Right cardiac atrium (tissue), 5 donors: Measurements from ENCODE around the gene TLX1. TPM values are rescaled to one million over a fixed set of nuclear protein-coding genes. Genes with fewer than 3 reads are reported as not detected.

Experiments
- ATAC-seq, 2 donors: fragments of 200-7000 bp; cut with Tn5 transposase; one replicate each; pipeline versions ENCODE4 v1.8.0 to v1.9.1; 2020; ENCODE audit warnings: moderate library complexity in 2 of 2, mild to moderate bottlenecking in 1 of 2
- DNase-seq, 3 donors: peaks; one replicate each; pipeline ENCODE4 v3.0.0-alpha.2; 2020
- H3K27ac ChIP-seq: one replicate; pipeline ENCODE4 v1.5.1; 2013; ENCODE audit warnings: mild to moderate bottlenecking, low read length, control low read depth, moderate library complexity
- H3K27me3 ChIP-seq: one replicate; pipeline ENCODE4 v1.6.1; 2013; ENCODE audit not compliant: control insufficient read depth, insufficient read depth
- H3K4me1 ChIP-seq: one replicate; pipeline ENCODE4 v1.6.1; 2013; ENCODE audit warnings: low read length; ENCODE audit not compliant: control insufficient read depth, insufficient read depth
- H3K4me3 ChIP-seq: one replicate; pipeline ENCODE4 v1.5.1; 2013; ENCODE audit warnings: low read length, control low read depth
- H3K9me3 ChIP-seq: one replicate; pipeline ENCODE4 v1.6.1; 2013; ENCODE audit warnings: low read length; ENCODE audit not compliant: control insufficient read depth
- WGBS: extraction: QIAGEN DNeasy Blood & Tissue Kit; methylation state at CpG from one replicate; pipeline ENCODE4 v1.1.7; 2013; 5-methylcytosine and 5-hydroxymethylcytosine counted together
- intact Hi-C, 4 donors: fragments of 100-400 bp; cut with DNase I; formaldehyde crosslinking; loops; one replicate each; pipeline versions ENCODE4 v1.11.0 to v1.14.0; 2022 to 2023
- polyA plus RNA-seq: library from polyadenylated mRNA; stranded (reverse); fragments of 200-250 nt; gene quantifications from one replicate; pipeline ENCODE4 v1.2.3, GENCODE V29; 2013
- total RNA-seq, 4 donors: library from RNA; stranded (reverse); fragmentation: NEBNext Ultra II Directional; extraction: Animal tissue kit (Norgen Biotek cat#: 25700); gene quantifications; one replicate each; pipeline ENCODE4 v1.2.1, GENCODE V29; 2021
- donor health status: healthy with polysubstance abuse.
- donor health status: DM: no; HTN: yes; CAD: no.
- donor health status: DM: no; HTN: no; CAD: no.
- donor health status: DM: no; HTN: yes; CAD: no; lungs with severe emphysema.
- donor health status: DM: yes; HTN: yes; CAD: no.

The TLX1 gene
- total and polyA plus RNA-seq, 5 donors: 0.09 to 1.2 (median 1.0) TPM

DNA sequence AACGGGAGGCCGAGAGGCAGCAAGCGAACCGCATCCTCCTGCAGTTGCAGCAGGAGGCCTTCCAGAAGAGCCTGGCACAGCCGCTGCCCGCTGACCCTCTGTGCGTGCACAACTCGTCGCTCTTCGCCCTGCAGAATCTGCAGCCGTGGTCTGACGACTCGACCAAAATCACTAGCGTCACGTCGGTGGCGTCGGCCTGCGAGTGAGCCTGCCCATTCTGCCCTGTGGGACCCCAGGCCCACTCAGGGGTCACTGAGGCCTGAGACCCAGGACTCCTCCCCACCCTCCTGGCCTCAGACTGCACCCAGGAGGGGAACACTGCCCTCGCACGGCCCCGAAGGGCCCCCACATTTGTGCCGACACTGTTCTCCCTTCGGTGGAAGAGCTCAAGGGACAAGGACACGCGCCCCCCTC lies 5.6 kb downstream of the TLX1 start:
- 21% methylated on average over 26 of the region's 26 CpGs for WGBS
- ATAC-seq (no peak), DNase-seq (no peak)
- Histone ChIP-seq H3K4me1 (no peaks in the 10 kb centered on the region), H3K4me3 (no peak overlapping the region), H3K27ac (no peak overlapping the region), H3K9me3 (no peaks in the 10 kb centered on the region), H3K27me3 (no peaks in the 10 kb centered on the region)
- intact Hi-C loops: no loop called here

DNA sequence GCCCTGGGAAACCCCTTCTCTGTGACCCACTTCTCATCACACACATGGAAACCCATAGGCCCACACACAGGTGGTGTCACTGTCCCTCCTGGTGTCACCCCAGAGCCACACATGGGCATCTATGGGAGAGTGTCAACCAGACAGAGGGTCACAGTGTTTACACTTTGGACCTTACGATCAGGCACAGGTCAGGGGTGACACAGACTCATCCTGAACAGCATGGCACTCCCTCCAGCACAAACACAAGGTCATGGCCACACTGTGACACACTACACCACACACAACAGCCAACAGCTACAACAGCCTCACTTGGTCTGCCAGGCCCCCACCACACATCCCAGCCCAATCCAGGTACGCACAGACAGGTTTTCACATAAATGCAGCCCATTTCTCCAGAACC lies 6.2 kb downstream of the TLX1 start:
- Histone ChIP-seq H3K27ac (no peak overlapping the region), H3K4me1 (no peaks in the 10 kb centered on the region), H3K27me3 (no peaks in the 10 kb centered on the region), H3K4me3 (no peak overlapping the region), H3K9me3 (no peaks in the 10 kb centered on the region)
- ATAC-seq (no peak), DNase-seq (no peak)
- intact Hi-C loops: no loop called here
- 60% methylated on average over 2 of the region's 2 CpGs for WGBS

DNA sequence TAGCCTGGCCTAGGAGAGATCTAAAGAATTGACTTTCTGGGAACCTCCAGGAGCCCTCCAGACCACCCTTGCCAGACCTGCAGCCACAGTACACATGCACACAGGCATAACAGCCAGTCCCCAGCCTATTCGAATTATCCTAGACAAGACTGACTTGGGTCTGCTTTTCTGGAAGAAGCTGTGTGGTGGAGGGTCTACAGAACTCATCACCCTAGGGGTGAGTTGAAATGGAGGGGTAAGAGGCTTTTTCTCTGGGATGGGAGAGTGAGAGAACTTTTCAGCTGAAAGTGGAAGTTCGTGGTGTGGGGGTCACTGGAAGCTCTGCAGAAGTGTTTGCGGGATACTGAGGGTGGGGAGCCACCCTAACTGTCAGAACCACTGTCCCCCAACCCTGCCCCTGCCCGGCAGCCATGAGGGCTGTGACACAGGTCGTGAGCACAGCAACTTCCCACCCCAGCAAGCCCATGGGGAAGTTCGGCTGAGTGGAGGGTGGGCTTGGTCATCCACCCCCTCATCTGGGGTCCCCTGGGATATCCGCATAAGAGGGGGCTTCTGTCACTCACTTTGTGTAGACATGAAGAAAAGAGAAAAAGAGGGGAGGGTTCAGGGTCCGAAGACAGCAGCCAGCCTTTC lies 7.8 kb downstream of the TLX1 start:
- Histone ChIP-seq H3K27ac (no peak overlapping the region), H3K9me3 (no peaks in the 10 kb centered on the region), H3K4me1 (no peaks in the 10 kb centered on the region), H3K27me3 (no peaks in the 10 kb centered on the region), H3K4me3 (no peak overlapping the region)
- intact Hi-C loops: no loop called here
- ATAC-seq (no peak), DNase-seq (no peak)
- WGBS: 25% methylated on average over 8 of the region's 8 CpGs

DNA sequence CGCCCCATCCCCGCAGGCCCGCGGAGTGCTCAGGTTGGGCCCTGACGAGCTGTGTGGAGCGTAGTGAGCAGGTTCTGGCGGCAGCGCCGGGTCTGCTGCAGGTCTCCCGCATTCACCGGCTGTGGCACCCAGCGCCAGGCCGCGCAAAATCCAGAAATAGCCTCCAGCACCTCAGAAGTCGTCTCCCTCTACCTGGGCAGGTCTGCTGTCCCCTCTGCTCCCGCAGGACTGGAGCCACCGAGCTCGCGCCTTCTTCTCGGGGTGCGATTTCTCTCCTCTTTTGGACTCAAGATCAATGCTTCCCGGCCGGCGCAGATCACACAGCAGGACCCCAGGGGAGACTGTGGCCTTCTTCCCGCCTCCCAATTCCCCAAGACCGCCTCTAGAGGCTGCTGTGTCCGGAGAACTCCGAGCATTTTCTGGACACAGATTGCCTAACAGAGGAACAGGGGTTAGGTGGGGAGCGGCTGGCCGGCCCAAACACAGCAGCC lies 8.4 kb downstream of the TLX1 start:
- Histone ChIP-seq H3K27me3 (no peaks in the 10 kb centered on the region), H3K27ac (no peak overlapping the region), H3K4me3 (peak overlapping the region; percentile 18), H3K4me1 (no peaks in the 10 kb centered on the region), H3K9me3 (no peaks in the 10 kb centered on the region)
- ATAC-seq: no peak
- intact Hi-C loops: no loop called here
- 9% methylated on average over 30 of the region's 30 CpGs for WGBS
- DNase-seq: no peak

DNA sequence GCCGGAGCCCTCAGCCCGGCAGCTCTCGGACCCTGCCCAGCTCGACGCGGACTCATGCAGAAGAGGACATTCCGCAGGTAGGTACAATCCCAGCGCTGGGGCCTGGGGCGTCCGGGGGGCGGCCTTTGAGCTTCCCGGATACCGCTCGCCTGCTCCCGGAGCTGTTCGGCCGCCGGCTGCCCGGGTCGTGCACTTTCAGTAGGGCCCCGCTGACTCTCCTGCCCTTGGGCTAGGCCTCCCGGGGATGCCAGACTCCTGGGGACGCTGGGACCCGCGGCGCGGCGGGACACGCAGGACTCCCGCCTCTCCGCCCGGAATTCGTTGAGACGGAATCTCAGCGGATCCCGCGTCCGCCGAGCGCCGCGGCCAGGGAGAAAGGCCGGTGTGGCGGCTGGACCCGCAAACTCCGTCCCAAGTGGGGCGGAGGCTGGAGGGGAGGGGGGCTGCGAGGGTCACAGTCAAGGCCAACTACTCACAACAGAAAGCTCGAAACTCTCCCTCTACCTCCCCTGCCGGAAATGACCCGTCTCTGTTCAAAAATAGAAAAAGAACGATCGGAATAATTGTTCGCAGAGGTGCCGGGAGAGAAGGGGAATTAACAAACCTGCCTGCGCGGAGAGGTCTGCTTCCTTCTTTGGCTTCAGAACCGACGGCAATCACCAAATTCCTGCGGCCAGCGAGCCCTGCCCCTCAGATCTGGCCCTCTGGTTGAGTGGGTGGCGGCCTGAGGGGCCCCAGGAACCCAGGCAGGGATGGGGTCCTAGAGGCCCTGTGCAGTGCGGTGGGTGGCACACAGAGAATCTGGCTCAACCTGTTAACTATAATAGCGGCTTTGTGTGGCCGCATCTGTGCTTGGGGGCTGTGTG lies 9.2 kb downstream of the TLX1 start:
- H3K4me3 ChIP-seq: peak overlapping the region; percentile 18
- 6% methylated on average over 65 of the region's 65 CpGs for WGBS
- intact Hi-C loops: no loop called here

DNA sequence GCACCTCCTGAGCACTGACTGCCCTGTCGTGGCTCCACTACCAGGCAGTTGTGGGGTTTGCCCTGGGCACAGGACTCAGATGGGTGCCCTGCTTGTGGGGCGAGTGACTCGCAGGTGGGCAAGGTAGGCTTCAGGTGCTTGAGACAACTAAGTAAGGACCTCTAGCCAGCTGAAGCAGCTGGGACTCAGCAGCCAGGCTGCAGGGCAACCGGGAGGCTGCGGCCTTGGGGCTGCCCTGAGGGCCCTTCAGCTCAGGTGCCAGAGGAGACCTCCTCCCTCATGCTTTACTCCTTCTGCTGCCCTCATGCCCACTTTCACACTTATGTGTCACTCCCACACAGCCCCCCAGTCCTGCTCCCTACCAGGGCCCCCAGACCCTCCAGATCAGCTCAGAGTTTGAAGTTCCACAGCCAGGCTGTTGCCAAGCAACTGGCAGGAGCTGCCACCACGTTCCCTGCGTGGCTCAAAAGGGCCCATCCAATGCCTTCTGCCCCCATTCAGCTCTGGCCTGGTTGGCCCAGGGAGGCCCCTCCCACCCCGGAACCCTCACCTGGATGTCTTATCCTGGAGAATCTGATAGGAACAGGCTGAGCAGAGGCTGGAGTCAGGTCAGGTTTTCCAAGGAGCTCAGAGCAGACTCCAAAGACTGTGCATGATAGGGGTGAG lies 10.0 kb downstream of the TLX1 start:
- no peak for DNase-seq
- no peak for ATAC-seq
- intact Hi-C loops: no loop called here
- Histone ChIP-seq H3K27ac (no peak overlapping the region), H3K9me3 (no peaks in the 10 kb centered on the region), H3K4me3 (no peak overlapping the region), H3K27me3 (no peaks in the 10 kb centered on the region), H3K4me1 (no peaks in the 10 kb centered on the region)
- WGBS: 52% methylated on average over 8 of the region's 8 CpGs

More for the DNA sequence above, 9.2 kb downstream of the TLX1 start:
- H3K27me3 ChIP-seq: no peaks in the 10 kb centered on the region
- DNase-seq: no peak
- no peak for ATAC-seq
- no peaks in the 10 kb centered on the region for H3K9me3 ChIP-seq
- H3K4me1 ChIP-seq: no peaks in the 10 kb centered on the region
- no peak overlapping the region for H3K27ac ChIP-seq

DNA sequence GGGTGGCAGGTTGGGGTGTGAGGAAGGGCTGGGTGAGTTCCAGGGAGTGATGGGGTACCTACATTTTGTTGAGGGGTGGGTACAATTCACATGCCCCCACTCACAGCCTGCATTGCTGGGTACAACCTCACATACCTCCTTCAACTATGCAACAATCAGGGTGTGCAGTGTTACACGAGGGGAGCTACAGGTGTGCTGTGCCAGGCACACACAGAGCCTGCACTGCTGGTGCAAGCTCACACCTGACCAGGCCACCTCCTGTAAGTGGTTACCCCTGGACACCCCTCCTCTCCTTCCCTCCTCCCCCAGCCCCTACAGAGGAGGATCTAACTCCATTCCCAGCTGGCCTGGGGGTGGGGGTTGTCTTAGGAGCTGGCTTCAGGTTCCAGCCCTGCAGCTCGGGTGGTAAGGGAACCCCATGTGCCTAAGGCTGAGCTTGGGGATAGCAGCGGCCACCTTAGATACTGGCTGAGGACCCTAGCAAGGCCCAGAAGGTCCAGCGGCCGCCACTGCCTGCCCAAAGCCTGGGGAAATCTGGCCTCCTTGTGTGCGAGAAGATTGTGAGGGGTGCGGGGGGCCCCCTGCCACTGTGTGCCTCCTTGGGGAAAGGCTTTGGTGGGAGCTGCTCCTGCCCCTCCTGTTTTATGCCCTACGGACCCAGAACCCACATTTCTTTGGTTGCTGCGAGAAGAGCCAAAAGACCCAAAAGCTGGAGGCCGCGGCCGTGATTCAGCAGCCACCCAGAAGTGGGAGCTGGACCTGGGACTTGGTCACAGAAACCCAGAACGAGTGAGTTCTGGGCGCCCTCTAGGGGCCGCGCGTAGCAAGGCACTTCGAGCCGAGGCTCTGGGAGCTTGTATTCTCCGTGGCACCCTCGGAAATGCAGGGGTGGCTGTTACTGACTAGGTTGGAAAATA lies 10.8 kb downstream of the TLX1 start:
- peak; percentile 81 to 84 for ATAC-seq
- 15% methylated on average over 21 of the region's 21 CpGs for WGBS
- Histone ChIP-seq H3K4me3 (no peak overlapping the region), H3K27me3 (no peaks in the 10 kb centered on the region), H3K27ac (no peak overlapping the region), H3K9me3 (no peaks in the 10 kb centered on the region), H3K4me1 (no peaks in the 10 kb centered on the region)
- peak; percentile 78 to 92 (median 91) for DNase-seq
- intact Hi-C loops: loop anchor here (2.0 kb wide), 2 partner anchors 45 to 47 kb away; no protein-coding TSS in a partner anchor

DNA sequence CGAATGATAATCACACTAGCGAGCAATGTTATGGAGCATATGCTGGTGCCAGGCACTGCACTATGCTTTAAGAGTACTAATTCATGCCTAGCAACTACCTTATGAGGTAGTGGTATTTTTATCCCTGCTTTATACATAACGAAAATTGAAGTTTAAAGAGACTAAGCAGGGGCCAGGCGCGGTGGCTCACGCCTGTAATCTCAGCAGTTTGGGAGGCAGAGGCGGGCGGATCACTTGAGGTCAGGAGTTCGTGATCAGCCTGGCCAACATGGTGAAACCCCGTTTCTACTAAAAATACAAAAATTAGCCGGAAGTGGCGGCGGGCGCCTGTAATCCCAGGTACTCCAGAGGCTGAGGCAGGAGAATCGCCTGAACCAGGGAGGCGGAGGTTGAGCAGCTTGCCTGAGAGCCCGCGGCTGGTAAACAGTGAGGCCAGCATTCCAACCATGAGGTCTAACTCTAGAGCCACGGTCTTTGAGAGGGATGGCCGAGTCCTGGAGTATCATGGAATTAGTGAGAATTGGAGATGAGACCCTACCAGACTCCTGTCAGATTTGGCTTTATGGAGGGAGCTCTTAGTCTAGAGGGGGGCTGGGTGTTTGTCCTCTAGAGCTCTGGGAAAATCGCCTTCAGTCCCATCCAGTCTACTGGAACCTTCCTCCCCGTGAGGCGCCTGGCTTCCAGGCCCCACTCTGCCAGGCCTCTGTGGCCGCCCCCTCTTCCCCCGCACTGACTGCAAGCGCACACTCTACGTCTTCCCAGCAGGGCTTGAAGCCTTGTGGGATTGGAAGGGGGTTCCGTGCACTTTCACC lies 11.6 kb downstream of the TLX1 start:
- no peak for ATAC-seq
- H3K27ac ChIP-seq: no peak overlapping the region
- H3K4me3 ChIP-seq: no peak overlapping the region
- 26% methylated on average over 28 of the region's 28 CpGs for WGBS
- intact Hi-C loops: loop anchor here (2.0 kb wide), 2 partner anchors 46 to 48 kb away; no protein-coding TSS in a partner anchor
- H3K27me3 ChIP-seq: no peaks in the 10 kb centered on the region
- no peak for DNase-seq
- no peaks in the 10 kb centered on the region for H3K9me3 ChIP-seq
- H3K4me1 ChIP-seq: no peaks in the 10 kb centered on the region

DNA sequence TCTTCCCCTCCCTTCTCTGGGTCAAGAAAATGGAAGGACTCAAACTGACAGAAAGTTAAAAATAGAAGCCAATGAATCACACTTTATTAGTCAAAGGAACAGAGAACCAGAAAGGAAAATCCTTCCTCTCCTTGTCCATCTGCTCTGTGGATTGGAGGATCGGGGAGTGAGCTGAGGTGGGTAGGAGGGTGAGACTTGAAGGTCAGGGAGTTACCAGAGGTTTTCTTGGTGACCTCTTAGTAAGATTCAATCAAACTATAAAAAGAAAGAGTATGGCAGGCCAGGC lies 12.2 kb downstream of the TLX1 start:
- no peaks in the 10 kb centered on the region for H3K4me1 ChIP-seq
- H3K4me3 ChIP-seq: no peak overlapping the region
- DNase-seq: no peak
- no peaks in the 10 kb centered on the region for H3K27me3 ChIP-seq
- WGBS: 44% methylated on average over 1 of the region's 1 CpG
- ATAC-seq: no peak
- H3K9me3 ChIP-seq: no peaks in the 10 kb centered on the region
- H3K27ac ChIP-seq: no peak overlapping the region
- intact Hi-C loops: loop anchor here (2.0 kb wide), 2 partner anchors 46 to 48 kb away; no protein-coding TSS in a partner anchor

DNA sequence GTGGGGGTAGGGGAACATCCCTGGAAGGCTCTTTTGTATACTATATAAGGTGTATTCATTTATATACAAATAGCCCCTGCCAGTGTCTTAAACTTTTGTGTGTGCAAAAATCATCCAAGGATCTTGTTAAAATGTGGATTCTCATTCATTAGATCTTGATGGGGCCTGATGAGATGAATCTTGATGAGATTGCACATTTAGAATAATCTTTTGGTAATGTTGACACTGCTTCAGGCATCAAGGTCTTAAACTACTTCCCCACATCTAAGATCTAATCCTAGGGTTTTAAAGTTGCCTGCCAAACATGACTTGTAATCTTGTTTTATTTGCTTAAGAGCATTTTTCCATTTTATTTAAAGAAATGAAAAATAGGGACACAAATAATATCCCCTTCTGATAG lies 13.0 kb downstream of the TLX1 start:
- intact Hi-C loops: no loop called here
- Histone ChIP-seq H3K9me3 (no peaks in the 10 kb centered on the region), H3K27ac (no peak overlapping the region), H3K4me1 (no peaks in the 10 kb centered on the region), H3K27me3 (no peaks in the 10 kb centered on the region), H3K4me3 (no peak overlapping the region)
- ATAC-seq (no peak), DNase-seq (no peak)
